ENCODE results near the gene TLE3.

TLE3 gene

GRCh38 chr15:70061696-70062270, 35.9 kb downstream of the TLE3 start:
- DNase-seq: no peak

- no peak for DNase-seq
Observed at GRCh38 chr15:70060993-70061305, 36.8 kb downstream of the TLE3 start.

DNA sequence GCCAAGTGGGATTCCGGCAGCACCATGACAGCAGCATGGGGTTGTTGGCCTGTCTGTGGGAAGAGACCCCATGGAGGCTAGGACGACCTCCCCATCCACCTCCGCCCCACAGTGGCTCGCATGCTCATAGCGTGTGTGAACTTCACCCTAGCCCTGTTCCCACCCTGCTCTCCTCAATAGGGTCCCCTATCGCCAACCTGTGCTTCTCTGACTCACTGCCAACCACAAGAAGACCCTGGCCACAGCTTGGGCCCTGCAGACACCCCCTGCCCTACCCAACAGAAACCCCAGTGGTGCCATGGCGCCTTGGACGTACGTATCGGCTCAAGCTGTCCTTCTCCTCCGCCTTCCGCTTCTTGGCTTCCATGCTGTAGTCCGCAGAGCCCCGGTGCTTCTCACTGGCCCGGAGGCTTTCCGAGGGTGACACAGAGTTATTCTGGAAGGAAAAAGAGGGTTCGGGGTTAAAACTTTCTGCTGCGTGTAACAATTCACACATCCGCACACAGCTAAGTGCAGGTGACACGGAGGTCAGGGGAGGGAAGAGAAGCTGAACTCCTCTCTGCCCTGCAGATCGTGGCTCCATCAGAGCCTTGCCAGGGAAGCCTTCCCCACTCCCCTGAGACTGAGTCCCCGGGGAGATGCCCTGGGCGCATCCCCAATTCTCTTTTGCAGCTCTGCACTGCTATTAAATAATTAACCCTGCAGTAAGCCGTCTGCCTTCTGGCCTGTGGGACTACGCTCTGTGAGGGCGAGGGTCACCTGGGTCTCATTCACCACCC, 37.3 kb downstream of the TLE3 start:
- no peak for DNase-seq

DNA sequence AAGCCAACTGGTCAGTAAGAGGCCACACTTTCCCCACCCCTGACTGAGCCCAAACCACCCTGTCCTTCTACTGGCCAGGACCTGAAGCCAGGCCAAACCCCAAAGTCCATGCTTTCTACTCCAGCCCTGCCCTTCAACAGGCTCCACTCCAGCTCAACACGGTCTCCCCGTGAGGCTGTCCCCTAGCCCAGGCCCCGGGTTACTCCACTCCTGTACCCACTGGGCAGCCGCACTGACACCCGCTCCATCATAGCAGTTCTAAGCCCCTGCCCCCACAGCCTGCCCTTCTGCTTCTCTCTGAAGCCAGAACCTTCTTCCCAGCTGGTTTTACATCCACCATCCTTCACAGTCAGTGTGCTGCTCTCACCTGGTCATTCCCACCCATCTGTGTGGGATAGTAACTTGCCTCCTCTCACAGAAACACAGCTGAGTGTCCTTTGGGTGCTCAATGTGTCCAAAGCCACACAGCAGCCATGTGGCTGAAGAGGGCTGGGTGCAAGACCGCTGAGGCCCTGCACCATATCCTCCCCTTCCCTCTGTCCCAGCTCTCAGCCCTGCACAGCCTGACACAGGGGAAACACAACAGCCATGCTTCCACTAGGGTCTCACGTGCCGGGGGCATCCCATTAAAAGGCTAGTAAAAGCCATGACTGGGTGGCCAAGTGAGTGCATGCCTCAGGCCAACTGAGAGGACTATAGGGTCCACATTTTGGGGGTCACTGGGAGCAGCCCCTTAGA, 38.1 kb downstream of the TLE3 start:
- DNase-seq: no peak

DNA sequence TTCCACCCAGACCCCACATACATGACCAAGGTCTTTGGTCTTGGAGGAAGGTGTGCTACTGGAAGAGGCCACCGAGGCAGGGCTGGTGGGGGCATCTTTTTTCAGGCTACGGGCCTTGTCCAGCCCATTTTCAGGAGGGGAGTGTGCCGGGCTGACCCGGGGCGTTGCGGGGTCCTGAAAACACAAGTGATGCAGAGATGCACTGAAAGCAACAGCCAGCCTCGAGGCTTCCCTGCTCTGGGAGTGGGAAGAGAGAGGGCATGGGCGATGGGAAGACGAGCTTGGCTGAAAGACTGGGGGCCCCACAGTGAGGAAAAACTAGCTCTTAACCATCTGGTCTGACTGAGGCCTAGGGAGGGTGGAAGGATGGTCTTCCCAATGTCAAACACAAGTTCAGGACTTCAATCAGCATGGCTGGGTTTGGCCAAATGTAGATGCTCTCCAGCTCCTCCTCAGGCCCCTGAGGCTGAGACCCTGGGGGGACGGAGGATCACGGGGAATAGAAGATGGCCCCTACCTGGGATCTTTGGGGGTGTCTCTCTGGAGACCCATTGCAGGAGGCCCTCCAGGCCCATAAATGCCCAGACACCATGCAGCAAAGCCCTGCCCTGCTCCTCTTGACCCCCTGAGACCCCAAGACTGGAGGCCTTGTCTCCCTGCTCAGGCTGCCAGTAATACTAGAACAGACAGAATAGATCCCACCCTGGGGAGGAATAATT, 38.9 kb downstream of the TLE3 start:
- DNase-seq: no peak

GRCh38 chr15:70057931-70058641, 39.6 kb downstream of the TLE3 start:
- DNase-seq: no peak

DNA sequence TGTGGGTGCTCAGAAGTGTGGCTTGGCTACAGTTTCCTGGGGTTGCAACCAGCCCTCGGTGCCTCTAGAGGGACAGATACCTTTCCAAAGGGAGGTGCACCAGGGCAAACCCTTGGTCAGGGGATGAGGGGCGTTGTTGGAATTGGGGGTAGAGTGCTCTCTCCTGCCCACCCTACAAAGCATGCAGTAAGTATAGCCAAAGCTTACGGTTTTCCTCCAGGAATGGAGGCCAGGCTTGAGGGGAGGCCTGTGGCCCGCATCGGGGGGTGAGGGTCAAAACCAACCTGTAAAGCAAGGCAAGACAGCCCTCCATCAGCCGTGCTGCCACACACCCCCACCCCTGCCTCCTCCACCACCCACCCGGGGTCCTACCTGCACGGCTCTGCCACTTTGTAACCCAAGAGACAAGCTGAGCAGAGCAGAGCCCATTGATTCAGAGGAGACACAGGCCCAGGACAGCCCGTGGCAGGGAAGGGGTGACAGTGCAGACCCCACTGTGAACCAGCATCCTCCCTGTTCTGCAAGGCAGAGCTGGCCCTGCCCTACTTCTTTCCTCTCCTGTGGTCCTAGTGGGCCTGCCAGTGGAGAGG, 41.5 kb downstream of the TLE3 start:
- DNase-seq: no peak

GRCh38 chr15:70055601-70056051, 42.1 kb downstream of the TLE3 start:
- no peak for DNase-seq

DNA sequence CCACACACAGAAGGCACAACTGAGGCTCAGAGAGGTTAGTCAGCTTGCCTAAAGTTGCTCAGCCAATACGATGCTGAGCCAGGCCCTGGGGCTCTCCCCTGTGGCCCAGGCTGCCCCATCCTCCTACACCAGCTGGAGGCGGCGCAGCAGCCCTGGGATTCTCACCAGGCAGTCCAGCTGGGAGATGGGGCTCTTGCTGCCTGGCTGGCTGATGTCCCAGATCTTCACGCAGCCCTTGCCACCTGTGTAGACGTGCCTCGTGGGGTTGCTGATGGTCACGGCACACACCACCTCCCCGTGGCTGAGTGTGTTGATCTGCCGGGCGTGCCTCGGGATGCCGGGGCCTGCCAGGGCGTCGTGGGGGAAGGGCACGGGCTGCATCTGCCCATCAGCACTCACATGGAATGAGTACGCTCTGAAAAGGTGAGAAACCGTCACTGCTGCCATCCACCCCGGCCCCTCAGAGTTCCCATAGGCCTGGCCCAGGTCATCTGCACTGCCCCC, 42.8 kb downstream of the TLE3 start:
- no peak for DNase-seq

DNA sequence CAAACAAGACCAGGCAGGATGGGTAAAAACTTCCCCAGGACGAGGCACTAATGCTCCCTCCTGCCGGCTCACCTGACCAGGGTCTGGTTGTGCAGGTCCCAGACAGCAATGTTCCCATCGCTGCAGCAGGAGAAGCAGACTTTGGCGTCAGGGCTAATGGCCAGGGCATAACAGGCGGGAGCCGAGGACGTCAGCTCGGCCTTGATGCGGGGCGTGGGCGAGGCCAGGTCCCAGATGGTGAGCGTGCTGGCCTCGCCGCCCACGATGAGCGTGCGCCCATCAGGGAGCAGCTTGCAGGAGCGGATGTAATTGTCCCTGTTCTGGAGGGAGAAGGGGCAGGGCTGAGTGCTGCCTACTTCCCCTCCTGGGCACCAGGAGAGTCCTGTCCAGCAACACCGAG, 43.4 kb downstream of the TLE3 start:
- no peak for DNase-seq

DNA sequence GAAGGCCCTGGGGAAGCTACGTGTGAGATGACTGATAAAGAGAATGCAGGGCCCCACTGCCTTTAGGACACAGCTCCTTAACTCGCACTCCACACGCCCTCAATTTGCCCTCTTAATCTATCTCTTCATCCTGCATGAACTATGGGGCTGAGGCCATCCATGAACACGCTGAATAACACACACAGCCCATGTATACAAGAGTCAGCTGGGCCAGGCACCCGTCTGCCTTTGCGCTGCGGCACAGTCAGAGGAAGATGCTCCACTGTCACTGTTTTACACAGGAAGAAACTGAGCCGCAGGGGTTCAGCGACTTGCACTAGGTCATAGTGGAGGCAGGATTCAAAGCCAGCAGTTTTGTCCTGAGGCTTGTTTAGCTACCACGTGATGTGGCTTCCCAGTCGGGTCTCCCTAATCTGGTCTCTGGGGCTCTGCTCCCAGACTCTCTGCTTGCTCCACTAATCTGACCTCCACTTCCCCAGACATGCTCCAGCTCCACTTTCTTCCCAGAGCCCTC, 43.9 kb downstream of the TLE3 start:
- no peak for DNase-seq

GRCh38 chr15:70053001-70053715, 44.6 kb downstream of the TLE3 start:
- DNase-seq: no peak

GRCh38 chr15:70051948-70052633, 45.6 kb downstream of the TLE3 start:
- no peak for DNase-seq

- DNase-seq: no peak
Observed at GRCh38 chr15:70050970-70051369, 46.7 kb downstream of the TLE3 start.

GRCh38 chr15:70050441-70050840, 47.3 kb downstream of the TLE3 start:
- no peak for DNase-seq

GRCh38 chr15:70049701-70050301, 47.9 kb downstream of the TLE3 start:
- DNase-seq: no peak

GRCh38 chr15:70048578-70049514, 48.9 kb downstream of the TLE3 start:
- no peak for DNase-seq

- DNase-seq: no peak
Observed at GRCh38 chr15:70048198-70048565, 49.5 kb downstream of the TLE3 start.
